Measurements from ENCODE around the gene IFT20. TPM values are rescaled to one million over a fixed set of nuclear protein-coding genes. Genes with fewer than 3 reads are reported as not detected.

Gene IFT20
- total RNA-seq: 40.8 and 52.0 TPM in 2 replicates

DNA sequence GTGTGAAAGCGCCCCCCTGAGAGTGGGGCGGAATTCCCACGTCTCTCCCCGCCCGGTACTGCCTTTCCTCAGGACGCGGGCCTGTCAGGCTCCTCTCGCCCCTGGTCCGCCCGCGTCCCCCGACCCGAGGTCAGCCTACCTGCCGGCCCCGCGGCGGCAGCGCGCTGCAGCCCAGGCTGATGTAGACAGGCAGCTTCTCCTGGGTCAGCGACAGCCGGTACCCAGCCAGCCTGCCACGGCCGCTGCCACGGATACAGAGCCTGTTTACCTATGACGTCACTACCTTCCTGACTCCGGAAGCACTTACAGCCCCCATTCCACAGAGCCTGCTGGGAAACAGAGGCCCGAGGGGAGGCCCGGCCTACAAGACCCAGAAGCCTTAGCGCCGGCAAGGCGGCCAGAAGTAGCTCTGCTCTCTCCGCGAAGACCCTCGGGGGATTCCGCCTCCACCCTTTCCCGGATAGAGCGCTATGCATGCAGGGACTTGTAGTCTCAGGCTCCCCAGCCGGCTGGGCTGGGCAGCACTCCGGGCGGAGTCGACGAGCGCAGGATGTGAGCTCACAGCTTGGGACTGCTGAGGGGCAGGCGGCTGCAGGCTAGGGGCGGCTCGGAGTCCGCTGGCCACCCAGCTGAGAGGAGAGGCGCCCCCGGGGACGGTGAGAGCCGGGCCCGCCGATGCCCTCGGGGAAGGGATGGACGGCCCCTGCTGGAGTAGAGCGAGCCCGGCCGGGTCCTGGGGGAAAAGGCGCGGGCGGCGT is at the start of gene IFT20, which contains the start of gene TNFAIP1:
Gene IFT20, minus strand, starts transcription at position 272 of the 758 bp plus-strand sequence. CDS start 3,487 bp downstream, outside the sequence.
Gene TNFAIP1, plus strand, starts transcription at position 561 of the 758 bp plus-strand sequence. CDS start 3,761 bp downstream, outside the sequence.

DNA sequence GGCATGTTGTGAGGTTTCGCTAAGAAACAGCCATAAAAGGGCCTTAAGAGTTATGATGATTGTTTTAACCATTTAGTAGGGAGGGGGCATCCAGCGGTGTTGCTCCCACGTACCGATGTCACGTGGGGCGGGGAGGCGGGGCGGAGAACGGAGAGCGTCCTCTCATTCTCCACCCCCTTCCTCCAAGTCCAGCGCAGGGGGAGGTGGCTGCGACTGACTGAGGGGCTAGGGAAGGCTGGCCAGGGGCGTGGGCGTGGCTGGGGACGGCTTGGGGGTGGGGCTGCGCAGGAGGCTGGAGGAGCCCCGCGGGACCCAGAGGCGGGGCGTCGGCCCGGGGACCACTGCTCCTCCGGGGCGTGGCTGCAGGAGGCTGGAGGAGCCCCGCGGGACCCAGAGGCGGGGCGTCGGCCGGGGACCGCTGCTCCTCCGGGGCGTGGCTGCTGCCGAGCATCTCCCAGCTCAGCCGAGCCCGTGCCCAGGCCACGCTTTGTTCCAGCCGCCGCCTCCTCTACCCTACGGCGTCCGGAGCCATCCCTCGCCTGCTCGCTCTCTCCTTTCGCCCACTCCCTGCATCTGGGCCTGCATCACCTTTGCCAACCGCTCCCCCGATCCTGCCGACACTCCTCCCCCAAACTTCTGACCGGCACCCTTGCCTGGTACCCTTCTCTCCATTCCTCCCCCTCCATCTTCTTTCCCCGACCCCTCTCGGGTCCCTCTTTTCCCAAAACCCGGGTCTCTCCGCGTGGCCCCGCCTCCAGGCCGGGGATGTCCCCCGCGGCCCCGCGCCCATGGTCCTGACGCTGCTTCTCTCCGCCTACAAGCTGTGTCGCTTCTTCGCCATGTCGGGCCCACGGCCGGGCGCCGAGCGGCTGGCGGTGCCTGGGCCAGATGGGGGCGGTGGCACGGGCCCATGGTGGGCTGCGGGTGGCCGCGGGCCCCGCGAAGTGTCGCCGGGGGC is 36.3 kb upstream of the IFT20 start, which contains the start of gene SARM1:
Gene SARM1, plus strand, starts transcription at position 450 of the 958 bp plus-strand sequence. Its CDS starts 339 bp downstream, at position 789.

GRCh38 chr17:28370035-28370743 is 34.9 kb upstream of the IFT20 start, which contains the start of gene VTN:
Gene VTN, minus strand, starts transcription at chr17:28370307. Its CDS starts 104 bp downstream, at chr17:28370203.

GRCh38 chr17:28364665-28365363 is 29.5 kb upstream of the IFT20 start, which contains the start of gene SEBOX:
Gene SEBOX, minus strand, starts transcription at chr17:28365199. Its CDS starts 48 bp downstream, at chr17:28365151.

GRCh38 chr17:28357061-28357900 is 22.0 kb upstream of the IFT20 start, which contains the start of gene POLDIP2:
Gene POLDIP2, minus strand, starts transcription at chr17:28357527. Its CDS starts 79 bp downstream, at chr17:28357448.

DNA sequence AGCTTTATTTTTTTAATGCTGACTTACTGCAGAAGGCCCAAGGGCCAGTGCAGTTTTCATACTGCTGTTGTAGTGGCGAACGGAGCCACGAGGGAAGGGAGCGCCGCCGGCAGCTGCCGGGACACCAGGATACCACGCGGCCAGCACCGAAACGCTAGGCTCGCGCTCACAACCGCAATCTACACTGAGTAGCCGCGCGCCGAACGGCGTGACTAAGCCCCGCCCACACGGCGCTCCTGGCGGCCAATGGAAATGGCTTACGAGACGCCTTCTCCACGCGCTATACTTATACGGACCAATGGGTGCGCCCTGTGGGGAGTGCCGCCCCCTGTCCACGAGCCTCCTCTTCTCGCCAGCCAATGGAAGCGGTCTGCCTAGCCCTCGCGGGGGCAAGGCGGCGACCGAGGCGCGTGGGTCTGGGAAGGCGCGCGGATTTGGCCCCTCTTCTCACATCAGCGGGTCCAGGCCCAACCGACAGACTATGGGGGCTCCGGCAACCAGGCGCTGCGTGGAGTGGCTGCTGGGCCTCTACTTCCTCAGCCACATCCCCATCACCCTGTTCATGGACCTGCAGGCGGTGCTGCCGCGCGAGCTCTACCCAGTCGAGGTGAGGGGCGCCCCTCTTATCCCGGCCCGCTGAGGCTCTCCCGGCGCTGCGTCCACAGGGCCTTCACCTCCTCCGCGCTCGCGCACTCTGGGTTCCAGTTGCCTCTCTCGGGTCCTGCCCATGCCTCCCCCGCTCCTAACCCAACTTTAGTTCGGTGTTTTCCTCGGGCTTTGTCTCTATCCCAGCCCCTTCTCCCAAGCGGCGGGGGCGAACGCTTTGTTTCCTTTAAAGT is 16.3 kb downstream of the IFT20 start, which contains the start of gene TMEM97:
Gene TMEM97, plus strand, starts transcription at position 442 of the 839 bp plus-strand sequence. Its CDS starts 40 bp downstream, at position 482.

Other genes starting within 250 kb of the IFT20 start
- gene TMEM97, start 16.3 kb downstream of the IFT20 start, total RNA-seq: 20.5 and 28.0 TPM in 2 replicates
- 15.9 and 17.7 TPM in 2 replicates for gene TNFAIP1, start 289 bp upstream of the IFT20 start, total RNA-seq
- gene POLDIP2, start 22.1 kb upstream of the IFT20 start, total RNA-seq: 70.9 and 82.6 TPM in 2 replicates
- not detected in 2 replicates for gene SEBOX, start 29.7 kb upstream of the IFT20 start, total RNA-seq
- 0.11 and 0.12 TPM in 2 replicates for gene VTN, start 34.8 kb upstream of the IFT20 start, total RNA-seq
- gene SARM1, start 36.2 kb upstream of the IFT20 start, total RNA-seq: 7.2 and 9.0 TPM in 2 replicates
- gene SLC46A1, start 70.7 kb upstream of the IFT20 start, total RNA-seq: 3.1 and 5.5 TPM in 2 replicates
- not detected in 2 replicates for gene SLC13A2, start 138.2 kb upstream of the IFT20 start, total RNA-seq
- gene FOXN1, start 170.9 kb upstream of the IFT20 start, total RNA-seq: under 0.01 TPM in 1 of 2 replicates, not detected in the other
- gene UNC119, start 217.2 kb upstream of the IFT20 start, total RNA-seq: 14.1 and 23.4 TPM in 2 replicates
- gene PIGS, start 236.1 kb upstream of the IFT20 start, total RNA-seq: 31.2 and 47.4 TPM in 2 replicates
- gene ALDOC, start 241.4 kb upstream of the IFT20 start, total RNA-seq: 56.9 and 110 TPM in 2 replicates